Lower leg skin (tissue), 4 donors: ENCODE measurements around the gene SGCE. TPM values are rescaled to one million over a fixed set of nuclear protein-coding genes. Genes with fewer than 3 reads are reported as not detected.

ENCODE experiments used
- DNase-seq, 2 donors: peaks; one replicate each; pipeline ENCODE4 v3.0.0-alpha.2; 2019; ENCODE audit warnings: low spot score in 2 of 2
- H3K4me3 ChIP-seq: fragments of 200-600 bp; sonication (generic); 2 replicates; pipeline ENCODE4 v1.5.1; 2017; ENCODE audit warnings: mild to moderate bottlenecking, low read depth; ENCODE audit not compliant: poor library complexity, severe bottlenecking
- POLR2A ChIP-seq, 2 donors: fragments of 450-650 bp; IDR thresholded peaks; one replicate each; pipeline ENCODE4 v1.6.1; 2016 to 2017; ENCODE audit warnings: antibody characterized with exemption in 2 of 2, mild to moderate bottlenecking in 1 of 2, moderate library complexity in 1 of 2
- WGBS, 2 donors: methylation state at CpG; one replicate each; pipeline ENCODE4 v1.1.5; 2018; 5-methylcytosine and 5-hydroxymethylcytosine counted together
- intact Hi-C: fragments of 100-400 bp; cut with DNase I; formaldehyde crosslinking; loops from one replicate; pipeline ENCODE4 v1.15.0; 2023; ENCODE audit warnings: low total_unique reads
- total RNA-seq, 4 donors: library from RNA; depleted of rRNA; stranded (reverse); fragments of >200 nt; gene quantifications; one replicate each; pipeline ENCODE4 v1.1.0, GENCODE V29; 2016
- TF ChIP-seq, protein P1 (sequence below), 3 donors: fragments of 450-650 bp; IDR thresholded peaks; one replicate each; pipeline ENCODE4 v1.5.1; 2016; ENCODE audit warnings: antibody characterized with exemption in 3 of 3, mild to moderate bottlenecking in 3 of 3, moderate library complexity in 2 of 3

The SGCE gene
- total RNA-seq, 4 donors from 2014 or later, result 9.8 to 25.7 (median 17.8) TPM

DNA sequence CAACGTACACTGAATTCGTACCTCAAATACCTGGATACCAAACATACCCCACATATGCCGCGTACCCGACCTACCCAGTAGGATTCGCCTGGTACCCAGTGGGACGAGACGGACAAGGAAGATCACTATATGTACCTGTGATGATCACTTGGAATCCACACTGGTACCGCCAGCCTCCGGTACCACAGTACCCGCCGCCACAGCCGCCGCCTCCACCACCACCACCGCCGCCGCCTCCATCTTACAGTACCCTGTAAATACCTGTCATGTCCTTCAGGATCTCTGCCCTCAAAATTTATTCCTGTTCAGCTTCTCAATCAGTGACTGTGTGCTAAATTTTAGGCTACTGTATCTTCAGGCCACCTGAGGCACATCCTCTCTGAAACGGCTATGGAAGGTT is 9.5 kb upstream of the SGCE start:
- WGBS, 2 donors, result 97% methylated on average over 18 of the region's 18 CpGs
- intact Hi-C loops, result no loop called here
- no peak overlapping the region for H3K4me3 ChIP-seq
- TF ChIP-seq POLR2A (IDR thresholded peaks at IDR 0.05), result no peak
- TF ChIP-seq, protein P1, sequence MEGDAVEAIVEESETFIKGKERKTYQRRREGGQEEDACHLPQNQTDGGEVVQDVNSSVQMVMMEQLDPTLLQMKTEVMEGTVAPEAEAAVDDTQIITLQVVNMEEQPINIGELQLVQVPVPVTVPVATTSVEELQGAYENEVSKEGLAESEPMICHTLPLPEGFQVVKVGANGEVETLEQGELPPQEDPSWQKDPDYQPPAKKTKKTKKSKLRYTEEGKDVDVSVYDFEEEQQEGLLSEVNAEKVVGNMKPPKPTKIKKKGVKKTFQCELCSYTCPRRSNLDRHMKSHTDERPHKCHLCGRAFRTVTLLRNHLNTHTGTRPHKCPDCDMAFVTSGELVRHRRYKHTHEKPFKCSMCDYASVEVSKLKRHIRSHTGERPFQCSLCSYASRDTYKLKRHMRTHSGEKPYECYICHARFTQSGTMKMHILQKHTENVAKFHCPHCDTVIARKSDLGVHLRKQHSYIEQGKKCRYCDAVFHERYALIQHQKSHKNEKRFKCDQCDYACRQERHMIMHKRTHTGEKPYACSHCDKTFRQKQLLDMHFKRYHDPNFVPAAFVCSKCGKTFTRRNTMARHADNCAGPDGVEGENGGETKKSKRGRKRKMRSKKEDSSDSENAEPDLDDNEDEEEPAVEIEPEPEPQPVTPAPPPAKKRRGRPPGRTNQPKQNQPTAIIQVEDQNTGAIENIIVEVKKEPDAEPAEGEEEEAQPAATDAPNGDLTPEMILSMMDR (IDR thresholded peaks at IDR 0.05), result no peak
- no peak for DNase-seq

DNA sequence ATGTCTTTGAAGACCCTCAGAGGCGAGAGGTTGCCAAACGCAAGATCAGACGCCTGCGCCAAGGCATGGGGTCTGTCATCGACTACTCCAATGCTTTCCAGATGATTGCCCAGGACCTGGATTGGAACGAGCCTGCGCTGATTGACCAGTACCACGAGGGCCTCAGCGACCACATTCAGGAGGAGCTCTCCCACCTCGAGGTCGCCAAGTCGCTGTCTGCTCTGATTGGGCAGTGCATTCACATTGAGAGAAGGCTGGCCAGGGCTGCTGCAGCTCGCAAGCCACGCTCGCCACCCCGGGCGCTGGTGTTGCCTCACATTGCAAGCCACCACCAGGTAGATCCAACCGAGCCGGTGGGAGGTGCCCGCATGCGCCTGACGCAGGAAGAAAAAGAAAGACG is 8.1 kb upstream of the SGCE start:
- H3K4me3 ChIP-seq, result no peak overlapping the region
- TF ChIP-seq POLR2A (IDR thresholded peaks at IDR 0.05), result no peak
- TF ChIP-seq, protein P1 (IDR thresholded peaks at IDR 0.05), result no peak
- 96 to 98% methylated on average over 23 of the region's 23 CpGs for WGBS, 2 donors
- intact Hi-C loops, result no loop called here
- no peak for DNase-seq

DNA sequence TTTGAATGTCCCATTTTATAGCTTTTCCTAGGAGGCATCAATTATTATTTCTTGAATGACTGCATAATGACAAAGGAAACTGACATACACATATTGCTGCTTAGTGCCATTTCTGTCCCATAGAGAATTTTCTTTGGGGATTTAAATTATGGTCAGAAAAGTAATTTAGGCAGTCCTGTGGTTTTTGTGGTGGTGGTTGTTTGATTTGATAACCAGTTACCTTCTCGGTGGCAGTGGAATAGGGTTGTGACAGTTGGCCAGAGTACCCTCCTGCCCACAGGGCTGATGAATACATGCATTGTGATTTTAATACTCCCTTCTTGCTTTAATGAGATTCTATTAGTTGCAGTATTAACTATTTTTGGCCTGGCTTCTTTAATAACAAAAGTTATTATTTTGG is 6.6 kb upstream of the SGCE start:
- 56 to 57% methylated on average over 1 of the region's 1 CpG for WGBS, 2 donors
- H3K4me3 ChIP-seq, result no peak overlapping the region
- intact Hi-C loops, result no loop called here
- DNase-seq, result no peak
- TF ChIP-seq POLR2A (IDR thresholded peaks at IDR 0.05), result no peak
- TF ChIP-seq, protein P1 (IDR thresholded peaks at IDR 0.05), result no peak

DNA sequence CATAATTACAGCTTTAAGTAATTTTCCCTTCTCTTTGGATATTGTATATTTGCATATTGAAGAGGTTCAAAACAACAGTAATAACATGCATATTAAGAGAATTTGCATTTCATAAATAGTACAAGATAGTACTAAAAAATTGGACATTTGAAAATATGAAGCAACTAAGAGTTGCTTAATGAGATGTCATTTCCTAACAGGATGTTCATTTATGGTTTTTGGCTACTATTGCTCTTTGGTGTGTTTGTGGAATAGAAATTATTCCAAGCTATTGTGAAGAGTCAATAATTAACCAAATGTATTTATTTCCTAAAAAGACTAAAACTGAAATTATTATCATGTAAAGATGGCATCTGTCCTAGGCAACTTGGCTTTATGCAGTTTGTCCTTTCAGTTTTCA is 4.1 kb upstream of the SGCE start:
- H3K4me3 ChIP-seq, result no peak overlapping the region
- intact Hi-C loops, result no loop called here
- no peak for TF ChIP-seq POLR2A (IDR thresholded peaks at IDR 0.05)
- TF ChIP-seq, protein P1 (IDR thresholded peaks at IDR 0.05), result no peak
- no peak for DNase-seq

DNA sequence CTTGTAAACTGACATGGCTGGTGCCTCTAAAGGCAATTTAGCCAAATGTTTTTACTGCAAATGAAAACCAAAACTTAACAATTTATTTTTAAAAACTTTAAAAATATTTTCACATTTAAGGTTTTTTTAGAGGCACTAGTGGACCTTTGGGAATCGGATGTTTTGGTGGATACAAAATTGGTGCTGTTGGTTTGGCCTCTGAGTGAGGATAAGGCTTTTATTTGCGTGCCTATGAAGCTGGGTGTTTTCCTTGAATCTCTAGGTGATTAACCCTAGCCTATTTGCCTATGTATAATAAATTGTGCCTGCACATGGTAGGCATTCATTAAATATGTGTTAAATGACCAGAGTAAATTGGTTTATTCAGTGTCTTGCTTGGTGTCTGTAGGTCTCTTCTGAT is 2.9 kb upstream of the SGCE start:
- intact Hi-C loops, result no loop called here
- no peak overlapping the region for H3K4me3 ChIP-seq
- WGBS, 2 donors, result 47 to 49% methylated on average over 2 of the region's 2 CpGs
- no peak for TF ChIP-seq POLR2A (IDR thresholded peaks at IDR 0.05)
- TF ChIP-seq, protein P1 (IDR thresholded peaks at IDR 0.05), result no peak
- no peak for DNase-seq
